ENCODE data around the gene BACE1.

DNA sequence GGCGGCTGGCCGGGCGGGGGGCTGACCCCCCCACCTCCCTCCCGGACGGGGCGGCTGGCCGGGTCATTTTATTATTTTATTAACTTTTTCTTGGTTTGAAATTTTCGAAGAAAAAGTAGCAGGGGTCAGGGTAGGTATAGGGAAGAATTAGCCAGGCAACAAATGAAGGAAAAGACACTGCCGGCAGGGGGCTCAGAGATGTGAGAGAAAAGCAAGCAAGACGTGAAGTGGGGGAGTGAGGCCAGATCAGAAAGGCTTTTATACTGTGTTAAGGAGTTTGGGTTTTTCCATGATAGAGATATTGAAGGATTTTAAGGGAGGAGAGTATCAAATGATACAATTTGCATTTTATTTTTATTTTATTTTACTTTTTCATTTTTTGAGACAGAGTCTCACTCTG lies 64.5 kb downstream of the BACE1 start:
- TF ChIP-seq, protein P1, sequence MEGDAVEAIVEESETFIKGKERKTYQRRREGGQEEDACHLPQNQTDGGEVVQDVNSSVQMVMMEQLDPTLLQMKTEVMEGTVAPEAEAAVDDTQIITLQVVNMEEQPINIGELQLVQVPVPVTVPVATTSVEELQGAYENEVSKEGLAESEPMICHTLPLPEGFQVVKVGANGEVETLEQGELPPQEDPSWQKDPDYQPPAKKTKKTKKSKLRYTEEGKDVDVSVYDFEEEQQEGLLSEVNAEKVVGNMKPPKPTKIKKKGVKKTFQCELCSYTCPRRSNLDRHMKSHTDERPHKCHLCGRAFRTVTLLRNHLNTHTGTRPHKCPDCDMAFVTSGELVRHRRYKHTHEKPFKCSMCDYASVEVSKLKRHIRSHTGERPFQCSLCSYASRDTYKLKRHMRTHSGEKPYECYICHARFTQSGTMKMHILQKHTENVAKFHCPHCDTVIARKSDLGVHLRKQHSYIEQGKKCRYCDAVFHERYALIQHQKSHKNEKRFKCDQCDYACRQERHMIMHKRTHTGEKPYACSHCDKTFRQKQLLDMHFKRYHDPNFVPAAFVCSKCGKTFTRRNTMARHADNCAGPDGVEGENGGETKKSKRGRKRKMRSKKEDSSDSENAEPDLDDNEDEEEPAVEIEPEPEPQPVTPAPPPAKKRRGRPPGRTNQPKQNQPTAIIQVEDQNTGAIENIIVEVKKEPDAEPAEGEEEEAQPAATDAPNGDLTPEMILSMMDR (conservative IDR thresholded peaks at IDR 0.05; ENCODE audit: low read depth in 2 of 2): no peak
- TF ChIP-seq EZH2 (IDR thresholded peaks at IDR 0.05; ENCODE audit: low read depth, unreplicated experiment) (no peak), POLR2AphosphoS5 (IDR thresholded peaks at IDR 0.05; ENCODE audit: low read depth) (no peak), EZH2phosphoT487 (IDR thresholded peaks at IDR 0.05; ENCODE audit: unreplicated experiment) (no peak), ZNF331 (CRISPR knock-in tag; IDR thresholded peaks at IDR 0.05; ENCODE audit: low read depth) (no peak), CREB1 (CRISPR knock-in tag; IDR thresholded peaks at IDR 0.05; ENCODE audit: low read depth) (no peak), JUNB (IDR thresholded peaks at IDR 0.05; ENCODE audit: unreplicated experiment) (no peak), NANOG (IDR thresholded peaks at IDR 0.05; ENCODE audit: borderline replicate concordance) (no peak)
- TF ChIP-seq, protein P2, sequence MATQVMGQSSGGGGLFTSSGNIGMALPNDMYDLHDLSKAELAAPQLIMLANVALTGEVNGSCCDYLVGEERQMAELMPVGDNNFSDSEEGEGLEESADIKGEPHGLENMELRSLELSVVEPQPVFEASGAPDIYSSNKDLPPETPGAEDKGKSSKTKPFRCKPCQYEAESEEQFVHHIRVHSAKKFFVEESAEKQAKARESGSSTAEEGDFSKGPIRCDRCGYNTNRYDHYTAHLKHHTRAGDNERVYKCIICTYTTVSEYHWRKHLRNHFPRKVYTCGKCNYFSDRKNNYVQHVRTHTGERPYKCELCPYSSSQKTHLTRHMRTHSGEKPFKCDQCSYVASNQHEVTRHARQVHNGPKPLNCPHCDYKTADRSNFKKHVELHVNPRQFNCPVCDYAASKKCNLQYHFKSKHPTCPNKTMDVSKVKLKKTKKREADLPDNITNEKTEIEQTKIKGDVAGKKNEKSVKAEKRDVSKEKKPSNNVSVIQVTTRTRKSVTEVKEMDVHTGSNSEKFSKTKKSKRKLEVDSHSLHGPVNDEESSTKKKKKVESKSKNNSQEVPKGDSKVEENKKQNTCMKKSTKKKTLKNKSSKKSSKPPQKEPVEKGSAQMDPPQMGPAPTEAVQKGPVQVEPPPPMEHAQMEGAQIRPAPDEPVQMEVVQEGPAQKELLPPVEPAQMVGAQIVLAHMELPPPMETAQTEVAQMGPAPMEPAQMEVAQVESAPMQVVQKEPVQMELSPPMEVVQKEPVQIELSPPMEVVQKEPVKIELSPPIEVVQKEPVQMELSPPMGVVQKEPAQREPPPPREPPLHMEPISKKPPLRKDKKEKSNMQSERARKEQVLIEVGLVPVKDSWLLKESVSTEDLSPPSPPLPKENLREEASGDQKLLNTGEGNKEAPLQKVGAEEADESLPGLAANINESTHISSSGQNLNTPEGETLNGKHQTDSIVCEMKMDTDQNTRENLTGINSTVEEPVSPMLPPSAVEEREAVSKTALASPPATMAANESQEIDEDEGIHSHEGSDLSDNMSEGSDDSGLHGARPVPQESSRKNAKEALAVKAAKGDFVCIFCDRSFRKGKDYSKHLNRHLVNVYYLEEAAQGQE (IDR thresholded peaks at IDR 0.05; ENCODE audit: unreplicated experiment): no peak
- TF ChIP-seq, protein P3, sequence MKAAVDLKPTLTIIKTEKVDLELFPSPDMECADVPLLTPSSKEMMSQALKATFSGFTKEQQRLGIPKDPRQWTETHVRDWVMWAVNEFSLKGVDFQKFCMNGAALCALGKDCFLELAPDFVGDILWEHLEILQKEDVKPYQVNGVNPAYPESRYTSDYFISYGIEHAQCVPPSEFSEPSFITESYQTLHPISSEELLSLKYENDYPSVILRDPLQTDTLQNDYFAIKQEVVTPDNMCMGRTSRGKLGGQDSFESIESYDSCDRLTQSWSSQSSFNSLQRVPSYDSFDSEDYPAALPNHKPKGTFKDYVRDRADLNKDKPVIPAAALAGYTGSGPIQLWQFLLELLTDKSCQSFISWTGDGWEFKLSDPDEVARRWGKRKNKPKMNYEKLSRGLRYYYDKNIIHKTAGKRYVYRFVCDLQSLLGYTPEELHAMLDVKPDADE (IDR thresholded peaks at IDR 0.05): no peak

Data from GM23338 (cell line).